NCI-H82 (cell line): ENCODE measurements around the gene ATP10B.
"Not testable (repeated sequence)": the region's sequence is repeated elsewhere in the genome, so short reads cannot be mapped to it uniquely, and the experiment has no call there.

ENCODE experiments used
- DNase-seq: peaks from one replicate; lab custom pipeline; 2025; lab: John Stamatoyannopoulos, UW

The ATP10B gene

GRCh38 chr5:160831801-160832200 is 20.2 kb downstream of the ATP10B start:
- DNase-seq = no peak

- no peak for DNase-seq
Observed at GRCh38 chr5:160824301-160825001, 27.6 kb downstream of the ATP10B start.

GRCh38 chr5:160812996-160813395 is 39.0 kb downstream of the ATP10B start:
- not testable (repeated sequence) for DNase-seq

DNA sequence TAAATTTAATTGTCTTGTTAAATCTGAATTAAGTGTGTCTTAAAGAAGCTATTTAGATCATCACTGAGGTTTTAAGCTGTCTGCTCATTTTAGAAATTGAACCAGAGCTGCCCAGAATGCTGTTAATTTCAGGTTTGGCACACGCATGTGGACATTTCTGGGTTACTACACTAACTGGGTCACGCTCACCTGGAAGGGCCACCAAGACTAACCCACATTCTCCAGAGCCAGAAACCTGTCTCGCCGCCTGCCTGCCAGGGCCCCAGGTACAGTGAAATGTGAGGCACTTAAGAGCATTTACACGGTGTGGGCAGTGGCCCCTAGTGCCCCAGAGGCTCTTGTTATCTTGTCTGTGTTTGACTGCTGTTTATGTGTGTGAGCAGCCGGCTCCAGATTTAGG is 46.6 kb downstream of the ATP10B start:
- DNase-seq = no peak

DNA sequence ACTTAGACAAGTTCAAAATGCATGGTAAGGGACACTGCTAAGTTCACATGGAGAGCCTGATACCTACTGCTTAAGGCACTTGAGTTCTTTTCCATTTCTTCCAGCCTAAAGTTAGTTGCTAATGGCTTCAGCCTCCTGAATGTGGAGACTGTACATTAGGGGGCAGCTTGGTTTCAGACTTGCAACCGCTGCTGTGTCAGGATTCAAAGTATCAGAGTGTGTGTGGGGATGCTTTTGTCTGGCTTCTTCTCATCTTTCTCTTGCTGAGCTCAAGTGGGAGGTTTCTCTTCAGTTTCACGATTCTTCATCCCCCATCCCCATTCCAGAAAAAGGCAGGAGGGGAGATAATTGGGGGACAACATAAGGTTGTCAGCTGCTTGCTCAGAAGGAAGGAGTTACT is 49.4 kb downstream of the ATP10B start:
- DNase-seq = no peak

DNA sequence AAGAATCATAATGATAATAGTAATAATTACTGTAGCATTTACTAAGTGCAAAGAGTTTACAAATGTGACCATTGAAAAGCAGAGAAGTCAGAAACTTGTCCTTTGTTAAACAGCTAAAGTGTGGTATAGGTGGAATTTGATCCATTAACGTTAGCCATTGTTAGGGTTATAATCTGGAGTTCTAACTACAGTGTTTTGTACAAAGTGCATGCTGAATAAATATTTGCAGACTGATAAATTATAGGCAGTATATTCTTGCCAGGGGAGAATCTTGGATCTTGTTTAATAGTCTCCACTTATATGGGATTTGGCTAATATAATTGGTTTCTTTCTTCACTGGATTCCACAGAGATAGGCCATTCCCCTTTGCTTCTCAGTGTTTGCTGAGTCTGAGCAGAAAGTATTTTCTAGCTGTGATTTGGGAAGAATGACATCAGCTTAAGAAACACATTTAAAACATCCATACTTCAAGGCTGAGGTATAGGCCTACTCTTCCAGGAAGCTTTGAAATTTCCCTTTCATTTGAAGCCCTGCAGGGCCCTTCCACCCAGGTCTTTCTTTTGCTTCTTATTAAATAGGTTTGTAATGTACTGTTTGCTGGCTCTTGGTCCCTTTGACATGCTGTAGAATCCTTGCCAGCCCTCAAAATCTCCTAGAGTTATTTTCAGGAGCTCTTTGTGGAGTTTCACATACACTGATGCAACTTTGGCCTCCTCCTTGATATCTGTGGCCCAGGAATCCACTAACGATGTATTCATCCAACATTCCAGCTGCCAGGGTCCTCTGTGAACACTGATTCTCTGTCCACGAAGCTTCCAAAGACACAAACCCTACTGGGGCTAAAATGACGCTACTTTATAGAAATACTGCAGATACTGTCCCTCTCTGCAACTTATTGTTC is 51.4 kb downstream of the ATP10B start:
- no peak for DNase-seq

DNA sequence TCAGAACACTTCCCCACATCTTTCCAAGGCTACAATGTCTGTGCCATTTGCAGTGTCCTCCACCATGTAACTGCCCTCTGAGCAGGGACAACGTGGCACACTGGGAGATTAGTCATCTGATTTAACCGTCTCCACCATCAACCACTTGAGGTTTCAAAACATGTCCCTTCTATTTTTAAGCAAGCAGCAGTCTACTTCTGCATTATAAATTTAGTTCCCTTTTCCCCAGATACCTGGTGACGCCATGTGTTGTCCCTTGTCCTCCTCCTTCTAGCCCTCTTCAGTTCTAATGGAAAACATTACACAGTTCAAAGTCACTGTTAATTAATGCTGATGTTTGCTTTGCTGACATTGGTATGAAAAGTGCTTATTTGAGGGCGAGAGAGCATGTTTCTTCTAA is 52.8 kb downstream of the ATP10B start:
- DNase-seq = no peak

- DNase-seq = no peak
Observed at GRCh38 chr5:160797020-160797419, 55.0 kb downstream of the ATP10B start.

GRCh38 chr5:160793530-160793899 is 58.5 kb downstream of the ATP10B start:
- DNase-seq = no peak

GRCh38 chr5:160792732-160793529 is 59.1 kb downstream of the ATP10B start:
- DNase-seq = no peak

- DNase-seq = no peak
Observed at GRCh38 chr5:160792281-160792680, 59.7 kb downstream of the ATP10B start.

GRCh38 chr5:160789219-160789859 is 62.7 kb downstream of the ATP10B start:
- no peak for DNase-seq

DNA sequence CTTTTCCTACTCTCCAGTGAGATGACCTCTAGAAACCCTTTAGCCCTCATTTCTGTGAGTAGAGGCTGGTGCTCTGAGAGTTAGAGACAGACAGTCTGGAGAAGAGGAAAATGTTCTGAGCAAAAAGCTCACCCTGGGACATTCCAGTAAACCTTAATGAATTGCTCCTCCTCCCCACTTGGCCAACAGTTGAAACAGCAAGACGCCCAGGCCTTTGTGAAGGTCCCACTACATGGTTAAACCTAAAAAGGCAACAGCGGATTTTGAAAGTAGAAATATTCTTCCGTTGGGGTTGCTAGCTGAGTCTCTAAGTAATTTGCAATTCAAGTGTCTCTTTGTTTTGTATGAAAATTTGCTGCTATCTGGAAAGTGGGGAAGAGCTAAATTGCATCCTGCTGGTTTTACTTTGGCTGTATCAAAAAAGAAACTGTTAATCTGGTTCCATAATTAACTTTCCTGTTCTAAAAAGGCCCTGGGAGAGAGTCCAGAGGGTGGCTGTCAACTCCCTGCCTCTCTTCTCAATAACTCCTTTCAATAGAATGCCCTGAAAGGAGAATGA is 63.8 kb downstream of the ATP10B start:
- no peak for DNase-seq

DNA sequence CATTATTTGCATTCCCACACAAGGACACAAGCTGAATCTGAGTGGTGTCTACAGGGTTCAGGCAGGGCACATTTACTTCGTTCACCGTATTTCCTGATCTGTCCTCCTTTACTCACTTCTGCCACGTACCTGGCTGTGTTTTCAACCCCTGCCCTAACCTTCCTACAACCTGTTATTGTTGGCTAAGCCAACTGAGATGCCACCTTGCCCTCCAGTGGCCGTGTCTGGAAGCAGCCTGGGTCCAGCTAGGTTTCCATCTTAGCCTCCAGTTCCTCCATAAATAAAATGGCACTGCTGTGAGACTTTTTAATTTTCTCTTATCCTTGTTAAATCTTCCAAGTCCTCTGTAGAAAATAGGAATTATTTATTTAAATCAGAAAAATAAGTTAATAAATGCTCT is 64.8 kb downstream of the ATP10B start:
- peak; percentile 33 for DNase-seq

DNA sequence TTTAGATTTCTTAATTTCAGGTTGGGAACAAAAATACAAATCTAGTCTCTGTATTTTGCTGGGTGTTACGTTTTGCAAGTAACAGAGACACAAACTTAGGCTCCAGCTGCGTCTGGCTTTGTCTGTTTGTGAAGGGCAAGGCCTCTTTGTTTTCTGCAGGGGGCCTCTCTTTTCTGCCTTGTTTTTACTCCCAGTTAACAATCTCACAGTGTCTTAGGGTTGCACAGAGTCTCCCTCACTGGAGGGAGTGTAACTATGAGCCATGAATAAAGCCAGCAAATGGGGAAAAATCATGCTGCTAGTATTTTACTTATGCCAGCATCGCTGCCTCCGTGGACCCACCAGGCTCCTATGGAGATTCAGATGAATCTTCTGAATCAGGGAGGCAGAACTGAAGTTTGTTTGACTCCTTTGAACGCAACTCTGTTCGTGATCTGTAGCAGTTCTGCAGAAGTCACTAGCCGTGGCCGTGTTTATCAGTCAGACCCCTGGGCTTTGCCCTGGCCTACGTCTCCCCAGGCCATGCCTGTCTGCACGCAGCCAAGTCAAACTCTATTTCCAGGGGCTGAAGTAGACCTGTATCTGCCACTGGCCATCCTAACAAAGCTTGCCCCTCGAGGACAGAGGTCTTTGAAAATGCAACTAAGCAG is 77.2 kb downstream of the ATP10B start:
- DNase-seq = no peak

DNA sequence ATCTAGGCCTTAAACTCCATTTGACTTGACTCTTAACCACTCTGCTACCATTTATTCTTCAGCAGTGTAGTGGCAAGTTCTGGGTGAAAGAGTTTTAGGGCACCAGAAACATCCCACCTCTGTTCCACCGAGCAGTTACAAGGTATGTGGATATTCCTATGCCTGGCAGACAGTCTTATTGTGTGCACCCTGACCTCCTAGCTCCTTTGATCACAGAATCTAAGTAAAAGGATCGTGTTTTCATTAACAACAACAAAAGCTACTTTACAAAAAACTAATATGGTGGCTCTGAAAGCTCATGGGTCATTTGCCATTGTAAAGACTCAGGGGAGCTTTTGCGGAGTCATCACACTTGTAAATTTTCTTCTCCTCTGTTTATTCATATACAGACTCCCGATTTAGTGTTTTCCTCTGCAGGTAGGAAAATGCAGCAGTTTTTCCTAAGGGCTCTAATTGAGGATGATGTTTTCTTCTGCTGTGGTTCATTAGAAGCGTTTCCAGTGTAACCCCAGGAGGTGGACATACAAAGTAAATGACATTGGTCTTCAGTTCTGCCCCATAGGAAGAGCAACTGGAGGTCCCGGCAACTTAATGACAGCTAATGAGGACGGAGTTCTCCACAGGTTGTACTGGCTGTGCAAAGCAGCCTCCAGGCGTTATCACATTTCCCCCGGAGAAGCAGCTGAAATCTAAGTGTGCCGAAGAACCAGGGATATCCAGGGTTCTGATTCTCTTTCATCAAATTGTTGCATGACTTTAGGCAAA is 78.2 kb downstream of the ATP10B start:
- DNase-seq = no peak

- no peak for DNase-seq
Observed at GRCh38 chr5:160772854-160773253, 79.2 kb downstream of the ATP10B start.

DNA sequence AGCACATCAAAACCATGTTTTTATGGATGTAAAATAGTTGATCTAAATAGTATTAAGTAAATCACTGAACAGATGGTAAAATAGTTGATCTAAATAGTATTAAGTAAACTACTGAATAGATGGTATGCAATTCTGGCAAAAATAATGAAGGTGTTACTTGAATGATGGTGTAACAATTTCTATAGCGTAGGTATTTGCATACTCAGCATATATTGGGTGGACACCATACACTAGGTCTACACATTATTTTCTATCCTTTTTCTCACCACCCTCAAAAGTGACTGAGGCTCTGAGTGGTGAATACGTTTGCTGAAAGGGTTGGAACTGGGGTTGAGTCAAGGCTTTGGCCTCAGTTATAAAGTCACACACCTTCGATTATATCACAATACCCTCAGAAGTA is 81.3 kb downstream of the ATP10B start:
- DNase-seq = no peak

- peak; percentile 31 for DNase-seq
Observed at GRCh38 chr5:160769301-160769700, 82.7 kb downstream of the ATP10B start.

- DNase-seq = no peak
Observed at GRCh38 chr5:160767062-160767461, 84.9 kb downstream of the ATP10B start.
